ENCODE results near the gene ABTB2.

DNA sequence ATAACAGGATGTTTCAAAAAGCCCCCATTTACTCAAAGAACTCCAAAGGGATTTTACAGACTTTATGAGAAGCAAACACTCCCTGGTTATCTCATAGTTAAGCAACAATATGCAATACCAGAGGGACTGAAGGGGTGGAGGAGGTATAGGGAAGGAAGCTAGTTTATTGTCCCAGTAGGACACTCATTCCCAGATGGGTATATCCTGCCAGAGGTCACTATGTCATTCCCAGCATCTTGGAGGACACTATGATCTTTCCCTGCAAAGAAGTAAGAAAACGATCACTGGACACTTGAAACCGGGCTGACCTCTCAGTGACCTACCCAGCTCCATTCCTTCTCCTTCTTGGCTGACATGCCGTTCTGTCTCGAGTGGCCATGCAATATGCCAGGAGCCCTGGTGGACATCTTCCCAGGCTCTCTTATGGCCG is 137.9 kb downstream of the ABTB2 start:
- TF ChIP-seq, protein P1, sequence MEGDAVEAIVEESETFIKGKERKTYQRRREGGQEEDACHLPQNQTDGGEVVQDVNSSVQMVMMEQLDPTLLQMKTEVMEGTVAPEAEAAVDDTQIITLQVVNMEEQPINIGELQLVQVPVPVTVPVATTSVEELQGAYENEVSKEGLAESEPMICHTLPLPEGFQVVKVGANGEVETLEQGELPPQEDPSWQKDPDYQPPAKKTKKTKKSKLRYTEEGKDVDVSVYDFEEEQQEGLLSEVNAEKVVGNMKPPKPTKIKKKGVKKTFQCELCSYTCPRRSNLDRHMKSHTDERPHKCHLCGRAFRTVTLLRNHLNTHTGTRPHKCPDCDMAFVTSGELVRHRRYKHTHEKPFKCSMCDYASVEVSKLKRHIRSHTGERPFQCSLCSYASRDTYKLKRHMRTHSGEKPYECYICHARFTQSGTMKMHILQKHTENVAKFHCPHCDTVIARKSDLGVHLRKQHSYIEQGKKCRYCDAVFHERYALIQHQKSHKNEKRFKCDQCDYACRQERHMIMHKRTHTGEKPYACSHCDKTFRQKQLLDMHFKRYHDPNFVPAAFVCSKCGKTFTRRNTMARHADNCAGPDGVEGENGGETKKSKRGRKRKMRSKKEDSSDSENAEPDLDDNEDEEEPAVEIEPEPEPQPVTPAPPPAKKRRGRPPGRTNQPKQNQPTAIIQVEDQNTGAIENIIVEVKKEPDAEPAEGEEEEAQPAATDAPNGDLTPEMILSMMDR (IDR thresholded peaks at IDR 0.05), result no peak
- TF ChIP-seq POLR2A (IDR thresholded peaks at IDR 0.05), result no peak
